Measurements from ENCODE around the gene PPP1R14D.

PPP1R14D gene

GRCh38 chr15:40808861-40809450, 19.6 kb downstream of the PPP1R14D start:
- peak overlapping the region; percentile 97 for H3K4me2 ChIP-seq (ENCODE audit: low read length)

GRCh38 chr15:40807888-40808461, 20.5 kb downstream of the PPP1R14D start:
- H3K36me3 ChIP-seq (ENCODE audit: control insufficient read depth, low read length), result peaks cover 17% of the 10 kb centered on the region
- H3F3A ChIP-seq (ENCODE audit: control insufficient read depth, insufficient read depth), result no peaks in the 10 kb centered on the region
- no peaks in the 10 kb centered on the region for H4K20me1 ChIP-seq (ENCODE audit: control insufficient read depth, insufficient read depth, low read depth, low read length)
- H3K4me3 ChIP-seq (ENCODE audit: low read length), result peak overlapping the region; percentile 92
- H3K9me3 ChIP-seq (ENCODE audit: control insufficient read depth, insufficient read depth, low read length), result no peaks in the 10 kb centered on the region
- no peaks in the 10 kb centered on the region for H3K9me2 ChIP-seq (replicated peaks; ENCODE audit: control insufficient read depth, low read length)
- H3K79me2 ChIP-seq (ENCODE audit: control insufficient read depth, low read length), result peaks cover 33% of the 10 kb centered on the region
- H3K27me3 ChIP-seq (ENCODE audit: control insufficient read depth, low read length), result no peaks in the 10 kb centered on the region
- peaks cover 23% of the 10 kb centered on the region for H3K4me1 ChIP-seq (ENCODE audit: control insufficient read depth, low read length)
- no peak for TF ChIP-seq EZH2phosphoT487 (IDR thresholded peaks at IDR 0.05; ENCODE audit: borderline replicate concordance, low read length)
- TF ChIP-seq CTCF (IDR thresholded peaks at IDR 0.05; ENCODE audit: low read depth, low read length, poor library complexity, severe bottlenecking), result no peak
- H3K4me2 ChIP-seq (ENCODE audit: low read length), result peak overlapping the region; percentile 97
- no peak overlapping the region for H3K27ac ChIP-seq (ENCODE audit: low read depth, low read length)

More at GRCh38 chr15:40808861-40809450, 19.6 kb downstream of the PPP1R14D start:
- Histone ChIP-seq H3K36me3 (ENCODE audit: control insufficient read depth, low read length) (peaks cover 18% of the 10 kb centered on the region), H3K79me2 (ENCODE audit: control insufficient read depth, low read length) (peaks cover 27% of the 10 kb centered on the region), H3K27ac (ENCODE audit: low read depth, low read length) (no peak overlapping the region), H3K27me3 (ENCODE audit: control insufficient read depth, low read length) (no peaks in the 10 kb centered on the region), H4K20me1 (ENCODE audit: control insufficient read depth, insufficient read depth, low read depth, low read length) (no peaks in the 10 kb centered on the region), H3K4me1 (ENCODE audit: control insufficient read depth, low read length) (peaks cover 23% of the 10 kb centered on the region), H3K9me2 (replicated peaks; ENCODE audit: control insufficient read depth, low read length) (no peaks in the 10 kb centered on the region), H3K9me3 (ENCODE audit: control insufficient read depth, insufficient read depth, low read length) (no peaks in the 10 kb centered on the region), H3F3A (ENCODE audit: control insufficient read depth, insufficient read depth) (no peaks in the 10 kb centered on the region), H3K4me3 (ENCODE audit: low read length) (peak overlapping the region; percentile 92)
- TF ChIP-seq EZH2phosphoT487 (IDR thresholded peaks at IDR 0.05; ENCODE audit: borderline replicate concordance, low read length) (no peak), CTCF (IDR thresholded peaks at IDR 0.05; ENCODE audit: low read depth, low read length, poor library complexity, severe bottlenecking) (no peak)

GRCh38 chr15:40807028-40807887, 21.2 kb downstream of the PPP1R14D start, which contains the start of the genes DNAJC17 and ZFYVE19:
Gene DNAJC17 (minus strand): TSS chr15:40807473. CDS start chr15:40807446, 27 bp downstream.
Gene ZFYVE19 (plus strand): TSS chr15:40807089. CDS start chr15:40807590, 501 bp downstream.
- no peaks in the 10 kb centered on the region for H3K9me3 ChIP-seq (ENCODE audit: control insufficient read depth, insufficient read depth, low read length)
- TF ChIP-seq CTCF (IDR thresholded peaks at IDR 0.05; ENCODE audit: low read depth, low read length, poor library complexity, severe bottlenecking), result peak; percentile 19
- TF ChIP-seq EZH2phosphoT487 (IDR thresholded peaks at IDR 0.05; ENCODE audit: borderline replicate concordance, low read length), result no peak
- H3F3A ChIP-seq (ENCODE audit: control insufficient read depth, insufficient read depth), result no peaks in the 10 kb centered on the region
- peaks cover 38% of the 10 kb centered on the region for H3K79me2 ChIP-seq (ENCODE audit: control insufficient read depth, low read length)
- H3K4me3 ChIP-seq (ENCODE audit: low read length), result peak within 1 kb of the TSS; percentile 92
- peak within 1 kb of the TSS; percentile 97 for H3K4me2 ChIP-seq (ENCODE audit: low read length)
- H4K20me1 ChIP-seq (ENCODE audit: control insufficient read depth, insufficient read depth, low read depth, low read length), result no peaks in the 10 kb centered on the region
- H3K9me2 ChIP-seq (replicated peaks; ENCODE audit: control insufficient read depth, low read length), result no peaks in the 10 kb centered on the region
- H3K27ac ChIP-seq (ENCODE audit: low read depth, low read length), result peak within 1 kb of the TSS; percentile 83
- H3K4me1 ChIP-seq (ENCODE audit: control insufficient read depth, low read length), result peaks cover 23% of the 10 kb centered on the region
- no peaks in the 10 kb centered on the region for H3K27me3 ChIP-seq (ENCODE audit: control insufficient read depth, low read length)
- peaks cover 15% of the 10 kb centered on the region for H3K36me3 ChIP-seq (ENCODE audit: control insufficient read depth, low read length)

All from DOHH2 (cell line).